ENCODE measurements around the gene NID1.
"Not testable (repeated sequence)": the region's sequence is repeated elsewhere in the genome, so short reads cannot be mapped to it uniquely, and the experiment has no call there.

NID1 gene

DNA sequence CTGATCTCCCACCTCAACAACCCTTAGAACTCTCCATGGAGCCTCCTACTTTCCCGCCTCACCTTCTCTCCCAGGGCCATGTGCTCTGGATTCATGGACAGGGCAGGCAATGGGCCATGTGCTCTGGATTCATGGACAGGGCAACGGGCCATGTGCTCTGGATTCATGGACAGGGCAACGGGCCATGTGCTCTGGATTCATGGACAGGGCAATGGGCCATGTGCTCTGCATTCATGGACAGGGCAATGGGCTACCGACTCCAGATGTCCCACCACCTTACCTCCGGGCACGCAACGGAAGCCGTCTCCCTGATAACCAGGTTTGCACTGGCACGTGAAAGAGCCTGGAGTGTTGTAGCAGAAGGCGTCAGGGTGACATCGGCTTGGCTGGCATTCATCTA is 53.2 kb downstream of the NID1 start:
- TF ChIP-seq, protein P1, sequence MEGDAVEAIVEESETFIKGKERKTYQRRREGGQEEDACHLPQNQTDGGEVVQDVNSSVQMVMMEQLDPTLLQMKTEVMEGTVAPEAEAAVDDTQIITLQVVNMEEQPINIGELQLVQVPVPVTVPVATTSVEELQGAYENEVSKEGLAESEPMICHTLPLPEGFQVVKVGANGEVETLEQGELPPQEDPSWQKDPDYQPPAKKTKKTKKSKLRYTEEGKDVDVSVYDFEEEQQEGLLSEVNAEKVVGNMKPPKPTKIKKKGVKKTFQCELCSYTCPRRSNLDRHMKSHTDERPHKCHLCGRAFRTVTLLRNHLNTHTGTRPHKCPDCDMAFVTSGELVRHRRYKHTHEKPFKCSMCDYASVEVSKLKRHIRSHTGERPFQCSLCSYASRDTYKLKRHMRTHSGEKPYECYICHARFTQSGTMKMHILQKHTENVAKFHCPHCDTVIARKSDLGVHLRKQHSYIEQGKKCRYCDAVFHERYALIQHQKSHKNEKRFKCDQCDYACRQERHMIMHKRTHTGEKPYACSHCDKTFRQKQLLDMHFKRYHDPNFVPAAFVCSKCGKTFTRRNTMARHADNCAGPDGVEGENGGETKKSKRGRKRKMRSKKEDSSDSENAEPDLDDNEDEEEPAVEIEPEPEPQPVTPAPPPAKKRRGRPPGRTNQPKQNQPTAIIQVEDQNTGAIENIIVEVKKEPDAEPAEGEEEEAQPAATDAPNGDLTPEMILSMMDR (IDR thresholded peaks at IDR 0.05; ENCODE audit: control insufficient read depth, insufficient read depth, low read depth, low read length, missing control alignments) = no peak
- no peak overlapping the region for H3K4me3 ChIP-seq (ENCODE audit: control insufficient read depth, low read depth, low read length)
- DNase-seq (ENCODE audit: low read depth) = no peak

DNA sequence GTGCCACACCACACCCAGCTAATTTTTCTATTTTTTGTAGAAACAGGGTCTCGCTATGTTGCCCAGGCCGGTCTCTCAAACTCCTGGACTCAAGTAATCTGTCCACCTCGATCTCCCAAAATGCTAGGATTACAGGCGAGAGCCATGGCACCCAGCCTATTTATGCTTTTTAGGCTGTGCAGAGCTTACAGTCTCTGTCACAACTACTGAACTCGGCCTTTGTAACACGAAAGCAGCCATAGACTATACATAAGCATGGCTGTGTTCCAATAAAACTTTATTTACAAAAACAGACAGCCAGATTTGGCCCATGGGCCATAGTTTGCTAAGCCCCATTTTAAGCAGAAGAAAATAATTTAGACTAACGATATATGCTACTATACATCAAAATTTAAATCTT is 54.4 kb downstream of the NID1 start:
- DNase-seq (ENCODE audit: low read depth) = no peak
- H3K4me3 ChIP-seq (ENCODE audit: control insufficient read depth, low read depth, low read length) = no peak overlapping the region
- TF ChIP-seq, protein P1 (IDR thresholded peaks at IDR 0.05; ENCODE audit: control insufficient read depth, insufficient read depth, low read depth, low read length, missing control alignments) = no peak

DNA sequence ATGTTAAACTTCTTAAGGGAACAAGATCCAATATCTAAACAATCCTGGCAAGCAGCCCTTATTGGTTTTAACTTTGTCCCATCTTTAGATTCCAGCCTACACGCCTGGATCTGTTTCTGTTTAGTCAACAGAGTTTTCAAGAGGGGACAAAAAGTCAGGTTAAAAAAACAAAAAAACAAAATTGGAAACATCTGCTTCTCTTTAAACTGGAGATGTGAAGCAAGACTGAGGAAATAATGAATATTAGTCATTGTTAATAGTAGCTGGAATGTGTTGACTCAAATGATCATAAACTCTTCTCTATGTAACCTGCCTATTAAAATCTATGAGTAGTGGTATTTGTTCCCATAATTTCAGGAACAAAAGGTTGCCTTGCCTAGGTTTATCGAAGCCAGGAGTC is 55.0 kb downstream of the NID1 start:
- no peak overlapping the region for H3K4me3 ChIP-seq (ENCODE audit: control insufficient read depth, low read depth, low read length)
- no peak for DNase-seq (ENCODE audit: low read depth)
- TF ChIP-seq, protein P1 (IDR thresholded peaks at IDR 0.05; ENCODE audit: control insufficient read depth, insufficient read depth, low read depth, low read length, missing control alignments) = no peak

DNA sequence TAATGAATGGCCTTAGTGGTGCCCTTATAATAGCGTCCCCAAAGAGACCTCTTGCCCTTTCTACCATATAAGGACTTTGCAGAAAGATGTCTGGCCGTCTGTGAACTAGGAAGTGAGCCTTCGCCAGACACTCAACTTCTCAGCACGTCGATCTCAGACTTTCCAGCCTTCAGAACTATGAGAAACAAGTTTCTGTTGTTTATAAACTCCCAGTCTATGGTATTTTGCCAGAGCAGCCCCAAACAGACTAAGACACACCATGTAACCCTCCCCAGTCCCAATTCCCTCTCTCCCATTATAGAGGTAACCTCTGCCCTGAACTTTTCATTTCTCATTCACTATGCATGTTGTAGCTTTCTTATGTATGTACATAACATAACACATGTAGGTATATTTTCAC is 55.7 kb downstream of the NID1 start:
- no peak overlapping the region for H3K4me3 ChIP-seq (ENCODE audit: control insufficient read depth, low read depth, low read length)
- DNase-seq (ENCODE audit: low read depth) = no peak
- TF ChIP-seq, protein P1 (IDR thresholded peaks at IDR 0.05; ENCODE audit: control insufficient read depth, insufficient read depth, low read depth, low read length, missing control alignments) = no peak

DNA sequence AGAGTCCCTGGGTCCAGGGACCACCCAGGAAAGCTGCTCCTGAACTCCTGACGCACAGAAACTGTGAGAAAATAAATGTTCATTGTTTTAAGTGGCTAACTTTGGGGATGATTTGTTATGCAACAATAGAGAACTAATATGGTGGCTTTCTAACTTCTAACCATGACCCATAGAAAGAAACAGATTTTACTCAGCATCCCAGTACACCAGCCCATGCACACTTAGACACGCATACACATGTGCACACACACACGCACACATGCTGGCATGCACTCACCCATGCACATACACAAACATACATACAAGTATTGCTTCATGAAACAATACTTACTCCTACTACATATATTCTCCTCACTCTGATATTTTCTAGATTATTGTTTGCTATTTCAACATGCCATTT is 57.1 kb downstream of the NID1 start:
- no peak for DNase-seq (ENCODE audit: low read depth)
- TF ChIP-seq, protein P1 (IDR thresholded peaks at IDR 0.05; ENCODE audit: control insufficient read depth, insufficient read depth, low read depth, low read length, missing control alignments) = no peak
- no peak overlapping the region for H3K4me3 ChIP-seq (ENCODE audit: control insufficient read depth, low read depth, low read length)

DNA sequence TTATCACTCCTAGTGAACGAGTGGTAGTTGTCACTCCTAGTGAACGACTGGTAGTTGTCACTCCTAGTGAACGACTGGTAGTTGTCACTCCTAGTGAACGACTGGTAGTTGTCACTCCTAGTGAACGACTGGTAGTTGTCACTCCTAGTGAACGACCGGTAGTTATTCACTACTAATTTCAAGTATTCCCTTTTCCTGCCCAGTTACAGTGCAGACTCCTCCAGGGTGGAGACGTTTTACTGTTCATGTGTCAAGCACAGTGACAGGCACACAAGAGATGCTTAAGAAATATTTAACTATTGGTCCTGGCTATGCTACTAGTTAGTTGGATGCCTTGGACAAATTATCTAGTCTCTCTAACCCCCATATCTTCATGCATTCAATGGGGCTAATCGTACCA is 61.8 kb downstream of the NID1 start:
- H3K4me3 ChIP-seq (ENCODE audit: control insufficient read depth, low read depth, low read length) = not testable (repeated sequence)

DNA sequence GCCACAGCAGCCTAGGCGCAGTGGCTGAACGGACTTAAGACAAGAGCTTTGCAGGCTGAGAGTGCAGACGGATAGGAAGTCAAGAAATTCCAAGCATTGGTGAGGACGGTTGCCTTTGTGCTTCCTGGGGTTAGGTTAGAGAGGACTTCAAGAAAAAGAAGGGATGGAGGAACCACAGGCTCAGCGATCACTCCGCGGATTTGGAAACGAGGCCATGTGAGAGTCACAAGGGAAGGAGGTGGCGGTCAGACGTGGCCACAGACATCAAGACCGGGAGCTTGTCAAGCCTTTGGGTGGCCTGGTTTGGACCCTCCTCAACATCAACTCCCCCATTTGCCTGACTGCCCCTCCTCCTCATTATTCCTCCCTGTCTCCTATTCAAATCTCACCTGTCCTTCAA is 62.3 kb downstream of the NID1 start:
- TF ChIP-seq, protein P1 (IDR thresholded peaks at IDR 0.05; ENCODE audit: control insufficient read depth, insufficient read depth, low read depth, low read length, missing control alignments) = no peak
- no peak for DNase-seq (ENCODE audit: low read depth)
- no peak overlapping the region for H3K4me3 ChIP-seq (ENCODE audit: control insufficient read depth, low read depth, low read length)

More for the DNA sequence above, 61.8 kb downstream of the NID1 start:
- DNase-seq (ENCODE audit: low read depth) = not testable (repeated sequence)

All from AG09309 (cell line).